AG09319 (cell line): ENCODE data around the gene OGFRL1.

Experiments
- DNase-seq: peaks from one replicate; pipeline ENCODE4 v3.0.0-alpha.2; 2010; ENCODE audit warnings: low read depth; ENCODE audit errors: extremely low read depth
- CTCF ChIP-seq: IDR thresholded peaks from 2 replicates; pipeline ENCODE4 v1.5.1; 2011; ENCODE audit warnings: low read depth, mild to moderate bottlenecking, inconsistent platforms, low read length, moderate library complexity

Gene OGFRL1

GRCh38 chr6:71268735-71269437, 19.7 kb upstream of the OGFRL1 start:
- no peak for DNase-seq
- no peak for TF ChIP-seq CTCF

- no peak for DNase-seq
- no peak for TF ChIP-seq CTCF
These were observed 10.5 kb upstream of the OGFRL1 start for GRCh38 chr6:71277926-71278600.

- TF ChIP-seq CTCF, result no peak
- DNase-seq, result no peak
These were observed 9.3 kb upstream of the OGFRL1 start for GRCh38 chr6:71279321-71279720.

- DNase-seq, result no peak
- no peak for TF ChIP-seq CTCF
These were observed 8.9 kb upstream of the OGFRL1 start for GRCh38 chr6:71279740-71280139.

GRCh38 chr6:71280701-71281100, 7.9 kb upstream of the OGFRL1 start:
- TF ChIP-seq CTCF, result no peak
- no peak for DNase-seq

- TF ChIP-seq CTCF, result no peak
- no peak for DNase-seq
These were observed 3.8 kb upstream of the OGFRL1 start for GRCh38 chr6:71284785-71285184.

- DNase-seq, result peak; percentile 43
- TF ChIP-seq CTCF, result no peak
These were observed 1.6 kb upstream of the OGFRL1 start for GRCh38 chr6:71287038-71287437.
